ENCODE data around the gene ALG9. TPM values are rescaled to one million over a fixed set of nuclear protein-coding genes. Genes with fewer than 3 reads are reported as not detected.

ALG9 gene
- total RNA-seq, 1 donor from 2014 or later, result 69.4 TPM

DNA sequence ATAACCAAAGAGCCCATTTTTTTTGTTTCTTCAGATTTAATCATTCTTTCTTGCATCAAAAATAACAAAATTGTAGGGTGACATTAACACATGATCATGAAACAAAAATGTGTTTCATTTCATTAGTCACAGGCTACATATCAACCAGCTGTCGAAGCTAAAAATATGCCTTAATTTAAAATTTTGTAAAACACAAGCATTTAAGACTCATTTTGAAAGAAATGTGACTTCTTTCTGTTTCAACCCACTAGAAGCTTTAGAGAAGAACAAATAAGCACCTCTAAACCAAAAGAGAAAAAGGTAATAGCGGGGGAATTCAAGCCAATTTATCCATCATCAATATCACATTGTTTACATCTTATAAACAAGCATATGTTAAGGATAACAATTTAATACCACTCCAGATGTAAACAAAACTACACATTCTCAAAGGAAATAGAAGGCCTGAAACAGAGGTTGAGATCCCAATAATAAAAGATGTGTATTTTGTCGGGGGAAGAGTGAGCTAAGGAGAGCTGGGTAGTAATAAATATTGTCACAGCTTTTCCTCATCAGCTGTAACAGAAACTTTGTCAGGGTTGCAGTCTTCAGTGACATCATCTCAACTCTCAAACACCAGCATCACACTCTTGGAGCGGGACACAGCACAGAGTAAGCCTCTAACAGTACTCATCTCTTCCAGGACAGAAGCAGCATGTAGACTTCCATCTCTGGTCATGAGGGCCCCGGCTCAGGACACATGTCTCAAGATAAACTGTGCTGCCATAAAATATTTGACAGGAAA is 42.0 kb downstream of the ALG9 start:
- no peaks in the 10 kb centered on the region for H3K27me3 Mint-ChIP-seq (ENCODE audit: unreplicated experiment)
- H3K36me3 Mint-ChIP-seq (ENCODE audit: unreplicated experiment), result no peaks in the 10 kb centered on the region
- no peak for DNase-seq
- H3K4me1 Mint-ChIP-seq (ENCODE audit: low read depth, unreplicated experiment), result peaks cover 21% of the 10 kb centered on the region
- no peaks in the 10 kb centered on the region for H3K9me3 Mint-ChIP-seq (ENCODE audit: unreplicated experiment)
- no peak overlapping the region for H3K4me3 Mint-ChIP-seq (ENCODE audit: unreplicated experiment)
- no peak overlapping the region for H3K27ac Mint-ChIP-seq (ENCODE audit: unreplicated experiment)
- TF ChIP-seq, protein P1, sequence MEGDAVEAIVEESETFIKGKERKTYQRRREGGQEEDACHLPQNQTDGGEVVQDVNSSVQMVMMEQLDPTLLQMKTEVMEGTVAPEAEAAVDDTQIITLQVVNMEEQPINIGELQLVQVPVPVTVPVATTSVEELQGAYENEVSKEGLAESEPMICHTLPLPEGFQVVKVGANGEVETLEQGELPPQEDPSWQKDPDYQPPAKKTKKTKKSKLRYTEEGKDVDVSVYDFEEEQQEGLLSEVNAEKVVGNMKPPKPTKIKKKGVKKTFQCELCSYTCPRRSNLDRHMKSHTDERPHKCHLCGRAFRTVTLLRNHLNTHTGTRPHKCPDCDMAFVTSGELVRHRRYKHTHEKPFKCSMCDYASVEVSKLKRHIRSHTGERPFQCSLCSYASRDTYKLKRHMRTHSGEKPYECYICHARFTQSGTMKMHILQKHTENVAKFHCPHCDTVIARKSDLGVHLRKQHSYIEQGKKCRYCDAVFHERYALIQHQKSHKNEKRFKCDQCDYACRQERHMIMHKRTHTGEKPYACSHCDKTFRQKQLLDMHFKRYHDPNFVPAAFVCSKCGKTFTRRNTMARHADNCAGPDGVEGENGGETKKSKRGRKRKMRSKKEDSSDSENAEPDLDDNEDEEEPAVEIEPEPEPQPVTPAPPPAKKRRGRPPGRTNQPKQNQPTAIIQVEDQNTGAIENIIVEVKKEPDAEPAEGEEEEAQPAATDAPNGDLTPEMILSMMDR (IDR thresholded peaks at IDR 0.05; ENCODE audit: partially characterized antibody, unreplicated experiment), result no peak

DNA sequence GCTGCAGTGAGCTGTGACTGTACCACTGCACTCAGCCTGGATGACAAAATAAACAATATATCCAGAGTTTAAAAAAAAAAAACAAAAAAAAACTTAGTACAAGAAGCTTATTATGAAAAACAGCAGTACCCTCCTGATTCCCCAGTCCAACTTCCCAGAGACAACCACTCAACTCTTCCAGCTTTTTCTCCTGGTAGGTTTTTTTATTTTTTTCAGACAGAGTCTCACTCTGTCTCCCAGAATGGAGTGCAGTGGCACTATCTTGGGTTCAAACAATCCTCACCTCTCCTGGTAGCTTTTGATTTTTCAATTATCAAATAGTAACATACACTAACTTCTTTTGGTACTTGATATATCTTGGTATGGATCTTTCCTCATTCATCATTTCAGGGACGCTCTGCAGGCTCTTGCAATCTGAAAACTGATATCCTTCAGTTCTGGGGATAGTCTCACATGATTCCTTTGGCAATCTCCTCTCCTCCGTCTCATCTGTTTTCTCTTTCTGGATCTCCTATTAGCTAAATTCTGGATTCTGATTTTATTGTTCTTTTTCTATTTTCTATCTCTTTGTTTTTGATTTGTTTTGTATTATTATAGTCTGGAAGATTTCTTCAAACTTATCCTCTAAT is 44.9 kb downstream of the ALG9 start:
- TF ChIP-seq, protein P1 (IDR thresholded peaks at IDR 0.05; ENCODE audit: partially characterized antibody, unreplicated experiment), result no peak
- Mint-ChIP-seq H3K4me3 (ENCODE audit: unreplicated experiment) (no peak overlapping the region), H3K4me1 (ENCODE audit: low read depth, unreplicated experiment) (peaks cover 9% of the 10 kb centered on the region), H3K9me3 (ENCODE audit: unreplicated experiment) (no peaks in the 10 kb centered on the region), H3K27ac (ENCODE audit: unreplicated experiment) (no peak overlapping the region), H3K27me3 (ENCODE audit: unreplicated experiment) (no peaks in the 10 kb centered on the region), H3K36me3 (ENCODE audit: unreplicated experiment) (no peaks in the 10 kb centered on the region)
- no peak for DNase-seq

DNA sequence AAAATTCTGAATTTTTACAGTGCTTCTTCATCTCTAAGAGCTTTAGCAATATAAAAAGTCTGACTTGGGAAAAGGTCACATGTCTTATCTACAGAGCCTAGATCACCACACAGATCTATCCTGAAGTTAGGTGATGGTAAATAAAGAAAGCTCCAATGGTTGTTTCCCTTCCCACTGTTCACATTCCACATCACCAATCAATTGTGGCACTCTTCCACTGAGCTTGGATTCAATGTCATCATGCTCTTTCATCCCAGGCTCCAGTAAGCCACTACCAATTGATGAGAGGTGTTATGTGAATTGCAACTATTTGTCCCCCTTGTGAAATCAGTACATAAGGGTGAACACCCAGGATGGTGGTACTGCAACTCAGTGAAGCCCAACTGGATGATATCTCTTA is 47.8 kb downstream of the ALG9 start:
- H3K36me3 Mint-ChIP-seq (ENCODE audit: unreplicated experiment), result no peaks in the 10 kb centered on the region
- H3K4me3 Mint-ChIP-seq (ENCODE audit: unreplicated experiment), result no peak overlapping the region
- TF ChIP-seq, protein P1 (IDR thresholded peaks at IDR 0.05; ENCODE audit: partially characterized antibody, unreplicated experiment), result no peak
- no peaks in the 10 kb centered on the region for H3K9me3 Mint-ChIP-seq (ENCODE audit: unreplicated experiment)
- DNase-seq, result no peak
- H3K27me3 Mint-ChIP-seq (ENCODE audit: unreplicated experiment), result no peaks in the 10 kb centered on the region
- peaks cover 2% of the 10 kb centered on the region for H3K4me1 Mint-ChIP-seq (ENCODE audit: low read depth, unreplicated experiment)
- no peak overlapping the region for H3K27ac Mint-ChIP-seq (ENCODE audit: unreplicated experiment)

DNA sequence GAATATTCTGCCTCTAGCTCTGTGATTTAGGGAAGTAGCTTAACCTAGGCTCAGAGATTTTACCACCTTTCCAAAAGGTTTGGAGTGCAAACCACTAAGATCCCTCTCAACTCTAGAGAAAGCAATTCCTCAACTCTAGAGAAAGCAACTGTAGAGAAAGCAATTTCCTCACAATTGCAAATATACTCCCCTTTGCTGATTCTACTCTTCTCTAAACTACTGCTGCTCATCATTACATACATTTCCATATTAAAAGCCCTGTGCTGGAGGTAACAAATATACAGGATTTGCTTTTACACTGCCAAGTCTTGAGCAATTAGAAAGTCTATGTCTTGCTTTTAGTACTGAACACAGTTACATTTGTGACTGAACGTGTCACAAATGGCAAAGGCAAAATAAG is 48.2 kb downstream of the ALG9 start:
- H3K4me1 Mint-ChIP-seq (ENCODE audit: low read depth, unreplicated experiment), result no peaks in the 10 kb centered on the region
- no peaks in the 10 kb centered on the region for H3K36me3 Mint-ChIP-seq (ENCODE audit: unreplicated experiment)
- H3K4me3 Mint-ChIP-seq (ENCODE audit: unreplicated experiment), result no peak overlapping the region
- H3K27me3 Mint-ChIP-seq (ENCODE audit: unreplicated experiment), result no peaks in the 10 kb centered on the region
- no peaks in the 10 kb centered on the region for H3K9me3 Mint-ChIP-seq (ENCODE audit: unreplicated experiment)
- DNase-seq, result no peak
- no peak overlapping the region for H3K27ac Mint-ChIP-seq (ENCODE audit: unreplicated experiment)
- TF ChIP-seq, protein P1 (IDR thresholded peaks at IDR 0.05; ENCODE audit: partially characterized antibody, unreplicated experiment), result no peak

DNA sequence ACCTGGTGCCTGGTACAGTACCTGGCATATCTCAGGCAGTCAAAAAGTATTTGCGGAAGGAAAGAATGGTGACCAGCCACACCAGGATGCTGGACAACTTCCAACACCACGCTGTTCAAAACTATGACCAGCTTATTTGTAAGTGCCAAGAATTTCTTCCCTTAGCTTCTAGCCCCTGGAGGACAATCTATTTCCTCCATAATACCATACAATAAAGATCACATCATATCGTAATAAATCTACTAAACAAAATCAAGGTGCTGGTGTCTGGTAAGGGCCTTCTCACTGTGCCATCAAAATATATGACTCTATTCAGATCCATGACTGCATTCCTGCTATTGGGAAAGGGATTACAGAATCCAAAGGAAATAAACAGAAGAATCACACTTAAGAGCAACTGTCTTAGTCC is 51.5 kb downstream of the ALG9 start:
- Mint-ChIP-seq H3K27ac (ENCODE audit: unreplicated experiment) (no peak overlapping the region), H3K9me3 (ENCODE audit: unreplicated experiment) (peaks cover 2% of the 10 kb centered on the region), H3K36me3 (ENCODE audit: unreplicated experiment) (no peaks in the 10 kb centered on the region), H3K4me1 (ENCODE audit: low read depth, unreplicated experiment) (peaks cover 5% of the 10 kb centered on the region), H3K27me3 (ENCODE audit: unreplicated experiment) (no peaks in the 10 kb centered on the region), H3K4me3 (ENCODE audit: unreplicated experiment) (no peak overlapping the region)
- DNase-seq, result no peak
- TF ChIP-seq, protein P1 (IDR thresholded peaks at IDR 0.05; ENCODE audit: partially characterized antibody, unreplicated experiment), result no peak

Measured in glutamatergic neuron (in vitro differentiated cells).